GM18526 (cell line): ENCODE measurements around the gene KCTD10.

Experiments used
- POLR2A ChIP-seq: IDR thresholded peaks from 3 replicates; pipeline ENCODE4 v1.6.1; 2011; ENCODE audit not compliant: insufficient read length; ENCODE audit errors: extremely low read depth

KCTD10 gene

GRCh38 chr12:109448707-109449390, 28.3 kb downstream of the KCTD10 start:
- TF ChIP-seq POLR2A, result no peak

DNA sequence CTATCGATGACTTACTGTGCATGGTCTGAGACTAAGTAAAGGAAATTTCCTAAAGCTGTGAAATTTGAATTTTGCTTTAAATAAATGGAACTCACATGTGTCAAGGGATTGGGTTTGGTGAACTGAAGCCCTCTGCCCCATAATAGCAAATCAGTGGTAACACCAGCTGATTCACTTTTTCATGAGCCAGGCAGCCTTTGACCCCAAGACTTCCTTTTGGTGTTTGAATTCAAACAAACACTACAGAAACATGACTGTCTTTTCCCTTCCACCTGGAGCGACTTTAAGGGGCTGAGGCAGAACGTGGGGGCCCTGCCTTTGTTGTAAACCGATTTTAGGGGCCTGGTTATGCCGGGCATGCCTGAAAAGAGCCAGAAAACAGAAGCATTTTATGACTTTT, 28.8 kb downstream of the KCTD10 start:
- TF ChIP-seq POLR2A, result no peak

GRCh38 chr12:109447482-109447881, 29.6 kb downstream of the KCTD10 start:
- no peak for TF ChIP-seq POLR2A

GRCh38 chr12:109446869-109447268, 30.2 kb downstream of the KCTD10 start:
- TF ChIP-seq POLR2A, result no peak

- TF ChIP-seq POLR2A, result no peak
Measured at GRCh38 chr12:109445191-109445609, 31.9 kb downstream of the KCTD10 start.

DNA sequence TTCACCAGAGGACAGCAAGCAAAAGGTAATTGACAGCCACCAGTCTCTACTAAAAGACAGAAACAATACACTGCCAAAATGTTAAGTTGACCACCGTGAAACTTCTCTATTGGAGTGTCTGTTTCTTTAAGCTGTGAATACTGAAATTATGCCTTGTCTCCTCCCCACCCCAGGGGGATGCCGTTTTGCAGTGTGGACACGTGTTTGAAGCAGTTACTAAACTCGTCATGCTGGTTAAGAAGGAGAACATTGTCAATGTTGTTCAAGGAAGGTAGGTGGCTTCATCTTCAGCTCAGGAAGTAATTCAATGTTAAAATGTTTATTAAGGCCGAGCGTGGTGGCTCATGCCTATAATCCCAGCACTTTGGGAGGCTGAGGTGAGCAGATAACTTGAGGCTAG, 32.8 kb downstream of the KCTD10 start:
- TF ChIP-seq POLR2A, result no peak

GRCh38 chr12:109443794-109444193, 33.3 kb downstream of the KCTD10 start:
- no peak for TF ChIP-seq POLR2A

- TF ChIP-seq POLR2A, result no peak
Measured at GRCh38 chr12:109440851-109441490, 36.1 kb downstream of the KCTD10 start.

- no peak for TF ChIP-seq POLR2A
Measured at GRCh38 chr12:109439181-109439580, 37.9 kb downstream of the KCTD10 start.

GRCh38 chr12:109436188-109436560, 40.9 kb downstream of the KCTD10 start:
- no peak for TF ChIP-seq POLR2A

DNA sequence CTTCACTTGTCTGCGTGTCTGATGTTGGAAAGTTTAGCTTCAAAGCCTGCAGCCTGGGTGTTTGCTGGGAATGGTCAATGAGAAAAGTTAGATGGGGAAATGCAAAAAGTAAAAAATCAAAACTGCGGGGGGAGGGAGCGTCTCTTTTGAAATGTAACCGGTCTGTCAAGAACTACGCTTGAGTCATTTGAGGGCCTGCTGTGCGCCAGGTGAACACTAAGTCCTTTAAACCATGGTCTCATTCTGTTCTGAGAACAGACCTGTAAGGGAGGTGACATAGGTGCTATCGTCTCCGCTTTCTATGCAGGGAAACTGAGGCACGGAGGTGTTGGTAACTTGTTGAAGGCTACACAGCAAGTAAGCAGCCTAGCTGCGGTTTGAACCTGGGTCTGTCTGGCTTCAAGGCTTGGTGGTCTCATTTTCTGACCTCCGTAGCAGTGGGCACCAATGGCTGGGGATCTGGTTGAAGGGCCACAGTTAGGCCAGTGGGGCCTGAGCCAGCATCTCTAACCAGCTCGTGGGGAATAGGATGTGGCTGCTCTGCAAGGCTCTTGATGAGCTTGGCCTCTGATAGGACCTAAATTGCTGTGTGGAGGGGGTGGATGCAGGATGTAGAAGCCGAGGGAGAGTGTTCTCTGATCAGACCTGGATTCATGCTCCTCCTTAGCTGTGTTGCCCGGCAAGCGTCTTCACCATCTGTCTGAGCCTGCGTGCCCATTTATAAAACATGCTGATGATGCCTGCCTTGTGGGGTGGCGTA, 41.5 kb downstream of the KCTD10 start:
- no peak for TF ChIP-seq POLR2A

DNA sequence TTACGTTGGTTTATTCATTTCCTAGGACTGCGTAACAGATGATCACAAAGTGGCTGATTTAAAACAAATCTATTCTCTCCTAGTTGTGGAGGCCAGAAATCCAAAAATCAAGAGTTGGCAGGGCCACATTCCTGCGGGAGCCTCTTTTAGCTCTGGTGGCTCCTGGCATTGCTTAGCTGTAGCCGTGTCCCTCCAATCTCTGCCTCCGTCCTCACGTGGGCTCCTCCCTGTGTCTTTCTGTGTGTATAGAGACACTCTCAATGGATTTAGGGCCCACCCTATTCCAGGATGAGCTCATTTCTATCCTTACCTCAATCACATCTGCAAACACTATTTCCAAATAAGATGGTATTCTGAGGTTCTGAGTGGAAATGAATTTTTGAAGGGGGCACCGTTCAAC, 42.5 kb downstream of the KCTD10 start:
- no peak for TF ChIP-seq POLR2A

DNA sequence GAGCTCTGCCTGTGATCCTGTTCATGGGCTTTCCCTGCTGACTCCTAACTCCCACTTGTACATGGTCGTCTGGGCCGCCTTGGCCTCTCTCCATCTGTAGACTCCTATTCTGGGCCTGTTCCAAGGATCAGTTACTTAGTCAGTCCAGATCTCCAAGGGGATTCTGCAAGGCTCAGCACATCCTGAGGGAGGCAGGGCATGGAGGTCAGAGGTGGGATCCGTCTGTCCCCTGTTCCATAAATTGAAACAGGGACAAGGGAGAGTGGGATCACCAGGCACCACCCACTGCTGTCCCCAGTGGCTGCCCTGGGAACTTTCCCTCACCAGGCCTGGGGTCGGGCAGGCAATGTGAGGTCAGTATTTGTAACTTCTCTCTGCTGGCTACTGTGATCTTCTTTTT, 43.5 kb downstream of the KCTD10 start:
- no peak for TF ChIP-seq POLR2A

DNA sequence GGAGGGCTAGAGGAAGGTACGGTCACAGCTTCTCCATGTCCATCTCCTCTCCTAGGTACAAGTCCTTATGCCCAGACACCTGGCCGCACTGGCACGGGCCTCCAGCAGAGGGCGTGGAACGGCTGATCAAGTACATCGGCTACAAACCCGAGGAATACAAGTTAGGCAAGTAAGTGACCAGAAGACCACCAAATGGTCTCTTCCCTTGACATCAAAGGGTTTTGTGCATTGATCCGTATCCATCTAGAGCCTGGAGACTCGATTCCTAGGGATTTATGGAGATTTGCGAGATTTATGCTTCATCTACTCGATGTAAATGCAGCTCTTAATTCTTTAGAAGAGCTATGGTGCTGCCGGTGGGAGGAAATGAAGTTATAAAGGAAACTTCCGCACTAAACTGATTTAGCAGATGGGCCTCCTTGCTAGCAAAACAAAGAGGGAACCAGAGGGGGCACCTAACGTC, 44.2 kb downstream of the KCTD10 start:
- no peak for TF ChIP-seq POLR2A

DNA sequence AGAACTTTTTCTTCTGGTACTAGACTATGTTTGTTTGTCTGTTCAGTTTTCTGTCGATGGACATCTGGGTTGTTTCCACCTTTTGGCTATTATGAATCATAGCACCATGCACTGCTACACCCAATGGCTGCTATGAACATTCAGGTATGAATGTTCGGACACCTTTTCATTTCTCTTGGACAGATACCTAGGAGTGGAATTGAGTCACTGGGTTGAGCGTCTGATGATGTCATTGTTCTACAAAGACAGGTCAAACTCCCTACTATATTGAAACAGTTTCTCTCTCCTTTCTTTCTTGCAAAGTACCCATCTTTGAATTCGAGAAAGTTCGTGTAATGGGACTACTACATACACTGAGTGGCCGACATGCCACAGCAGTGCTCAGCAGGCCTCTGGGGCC, 44.7 kb downstream of the KCTD10 start:
- no peak for TF ChIP-seq POLR2A

DNA sequence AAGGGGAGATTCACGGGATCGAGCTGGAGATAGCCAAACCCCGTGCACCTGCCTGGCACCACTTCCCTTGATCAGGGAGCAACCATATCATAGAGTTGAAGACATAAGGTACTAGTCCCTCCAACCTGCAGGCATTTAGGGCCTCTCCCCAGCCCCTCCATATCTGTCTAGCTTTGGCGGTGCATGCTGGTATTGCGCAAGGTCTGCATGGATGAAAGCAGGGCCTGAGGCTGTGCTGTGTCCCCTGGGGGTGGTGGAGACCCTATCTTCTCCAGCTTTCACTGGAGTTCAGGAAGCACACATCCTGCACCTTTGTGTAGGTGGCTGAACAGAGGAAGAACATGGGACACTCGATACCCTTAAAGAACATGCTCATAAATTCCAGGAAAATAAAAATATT, 46.9 kb downstream of the KCTD10 start:
- no peak for TF ChIP-seq POLR2A
